ENCODE measurements around the gene PALLD.

PALLD gene

DNA sequence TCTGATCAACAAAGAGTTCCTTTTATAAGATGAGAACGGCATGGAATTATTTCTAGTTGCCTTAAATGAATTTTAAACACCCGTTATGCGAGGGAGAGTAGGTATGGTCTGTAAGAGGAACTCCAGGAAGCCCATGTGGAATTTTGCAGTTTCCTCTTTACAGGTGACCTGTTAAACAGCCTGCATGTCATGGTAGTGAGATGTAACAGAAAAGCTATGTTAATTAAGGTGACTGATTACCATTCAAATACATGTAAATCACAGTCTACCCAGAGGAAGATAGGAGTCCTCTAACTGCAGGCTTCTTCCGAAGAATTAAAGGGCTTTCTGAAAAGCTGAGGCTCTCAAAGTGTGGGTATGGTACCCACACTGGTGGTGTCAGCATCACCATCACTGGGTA lies 349.6 kb downstream of the PALLD start:
- DNase-seq: no peak
- H3K9me2 ChIP-seq (replicated peaks; ENCODE audit: insufficient read depth, low read length): no peaks in the 10 kb centered on the region
- H3K27me3 ChIP-seq (replicated peaks; ENCODE audit: insufficient read depth, low read length): no peaks in the 10 kb centered on the region
- peaks cover 14% of the 10 kb centered on the region for H3K4me1 ChIP-seq (ENCODE audit: low read length)
- H3F3A ChIP-seq (ENCODE audit: insufficient read depth, low read length): no peaks in the 10 kb centered on the region
- no peak for TF ChIP-seq EZH2phosphoT487 (IDR thresholded peaks at IDR 0.05; ENCODE audit: low read length)
- no peak for TF ChIP-seq EZH2 (optimal IDR thresholded peaks at IDR 0.05; ENCODE audit: low read depth, low read length)
- TF ChIP-seq, protein P1, sequence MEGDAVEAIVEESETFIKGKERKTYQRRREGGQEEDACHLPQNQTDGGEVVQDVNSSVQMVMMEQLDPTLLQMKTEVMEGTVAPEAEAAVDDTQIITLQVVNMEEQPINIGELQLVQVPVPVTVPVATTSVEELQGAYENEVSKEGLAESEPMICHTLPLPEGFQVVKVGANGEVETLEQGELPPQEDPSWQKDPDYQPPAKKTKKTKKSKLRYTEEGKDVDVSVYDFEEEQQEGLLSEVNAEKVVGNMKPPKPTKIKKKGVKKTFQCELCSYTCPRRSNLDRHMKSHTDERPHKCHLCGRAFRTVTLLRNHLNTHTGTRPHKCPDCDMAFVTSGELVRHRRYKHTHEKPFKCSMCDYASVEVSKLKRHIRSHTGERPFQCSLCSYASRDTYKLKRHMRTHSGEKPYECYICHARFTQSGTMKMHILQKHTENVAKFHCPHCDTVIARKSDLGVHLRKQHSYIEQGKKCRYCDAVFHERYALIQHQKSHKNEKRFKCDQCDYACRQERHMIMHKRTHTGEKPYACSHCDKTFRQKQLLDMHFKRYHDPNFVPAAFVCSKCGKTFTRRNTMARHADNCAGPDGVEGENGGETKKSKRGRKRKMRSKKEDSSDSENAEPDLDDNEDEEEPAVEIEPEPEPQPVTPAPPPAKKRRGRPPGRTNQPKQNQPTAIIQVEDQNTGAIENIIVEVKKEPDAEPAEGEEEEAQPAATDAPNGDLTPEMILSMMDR (IDR thresholded peaks at IDR 0.05; ENCODE audit: low read length): no peak
- H3K27ac ChIP-seq (ENCODE audit: low read length): no peak overlapping the region
- peaks cover 9% of the 10 kb centered on the region; the same call in 1 of the 2 replicates for H3K79me2 ChIP-seq (ENCODE audit: low read length)
- H3K4me3 ChIP-seq (ENCODE audit: low read length): no peak overlapping the region
- no peak overlapping the region for H3K9ac ChIP-seq (ENCODE audit: low read length)
- H3K36me3 ChIP-seq (replicated peaks; ENCODE audit: insufficient read depth, low read length): no peaks in the 10 kb centered on the region
- no peaks in the 10 kb centered on the region for H3K9me3 ChIP-seq (replicated peaks; ENCODE audit: insufficient read depth, low read length)
- H2AFZ ChIP-seq (ENCODE audit: low read length): no peak overlapping the region
- no peak overlapping the region for H3K4me2 ChIP-seq (ENCODE audit: low read depth, low read length)
- H4K20me1 ChIP-seq (ENCODE audit: insufficient read depth, low read length): no peaks in the 10 kb centered on the region

DNA sequence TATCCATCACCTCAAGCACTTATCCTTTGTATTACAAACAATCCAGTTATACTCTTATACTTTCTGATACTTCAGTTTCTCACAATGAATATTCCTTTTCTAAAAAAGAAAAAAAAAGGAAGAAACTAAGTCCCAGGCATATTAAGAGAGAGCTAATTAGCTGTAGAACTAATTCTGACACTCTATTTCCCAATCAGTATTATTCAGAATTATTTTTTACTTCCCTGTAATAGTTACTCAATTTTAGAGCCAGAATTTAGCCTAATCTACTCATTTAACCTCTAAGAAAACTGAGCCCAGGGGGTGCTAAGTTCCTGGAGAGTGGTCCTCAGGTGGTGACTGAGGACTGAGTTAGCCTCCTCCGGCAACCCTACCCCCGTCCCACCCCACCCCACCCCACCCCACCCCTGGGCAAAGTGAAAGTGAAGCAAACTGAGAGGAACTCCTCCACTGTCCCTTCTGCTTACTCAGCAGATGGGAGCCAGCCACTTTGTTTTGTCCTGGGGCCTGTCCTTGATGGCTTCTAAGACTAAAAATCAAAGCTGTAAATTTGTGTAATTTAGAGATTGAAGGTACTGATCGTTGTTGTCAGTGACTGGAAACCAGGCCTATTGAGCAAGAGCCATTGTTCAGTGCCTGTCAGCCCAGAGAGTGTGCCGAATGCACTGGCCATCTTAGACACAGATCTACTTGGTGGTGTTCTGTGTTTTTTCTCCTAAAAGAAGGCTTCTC lies 351.1 kb downstream of the PALLD start:
- DNase-seq: no peak
- H3K27me3 ChIP-seq (replicated peaks; ENCODE audit: insufficient read depth, low read length): no peaks in the 10 kb centered on the region
- H3K79me2 ChIP-seq (ENCODE audit: low read length): no peaks in the 10 kb centered on the region
- TF ChIP-seq EZH2 (optimal IDR thresholded peaks at IDR 0.05; ENCODE audit: low read depth, low read length) (no peak), EZH2phosphoT487 (IDR thresholded peaks at IDR 0.05; ENCODE audit: low read length) (no peak)
- TF ChIP-seq, protein P1 (IDR thresholded peaks at IDR 0.05; ENCODE audit: low read length): no peak
- H3K4me3 ChIP-seq (ENCODE audit: low read length): no peak overlapping the region
- peak overlapping the region; percentile 3; the same call in 1 of the 2 replicates for H3K4me2 ChIP-seq (ENCODE audit: low read depth, low read length)
- H4K20me1 ChIP-seq (ENCODE audit: insufficient read depth, low read length): no peaks in the 10 kb centered on the region
- no peaks in the 10 kb centered on the region for H3K36me3 ChIP-seq (replicated peaks; ENCODE audit: insufficient read depth, low read length)
- H3K4me1 ChIP-seq (ENCODE audit: low read length): peaks cover 15% of the 10 kb centered on the region
- H3K27ac ChIP-seq (ENCODE audit: low read length): no peak overlapping the region
- H3K9me2 ChIP-seq (replicated peaks; ENCODE audit: insufficient read depth, low read length): no peaks in the 10 kb centered on the region
- 0 out of 2 replicates have a peak overlapping the region, but pooled peaks have one; percentile 1 for H2AFZ ChIP-seq (ENCODE audit: low read length)
- H3K9me3 ChIP-seq (replicated peaks; ENCODE audit: insufficient read depth, low read length): no peaks in the 10 kb centered on the region
- peaks cover 3% of the 10 kb centered on the region; the same call in 1 of the 2 replicates for H3F3A ChIP-seq (ENCODE audit: insufficient read depth, low read length)
- no peak overlapping the region for H3K9ac ChIP-seq (ENCODE audit: low read length)

DNA sequence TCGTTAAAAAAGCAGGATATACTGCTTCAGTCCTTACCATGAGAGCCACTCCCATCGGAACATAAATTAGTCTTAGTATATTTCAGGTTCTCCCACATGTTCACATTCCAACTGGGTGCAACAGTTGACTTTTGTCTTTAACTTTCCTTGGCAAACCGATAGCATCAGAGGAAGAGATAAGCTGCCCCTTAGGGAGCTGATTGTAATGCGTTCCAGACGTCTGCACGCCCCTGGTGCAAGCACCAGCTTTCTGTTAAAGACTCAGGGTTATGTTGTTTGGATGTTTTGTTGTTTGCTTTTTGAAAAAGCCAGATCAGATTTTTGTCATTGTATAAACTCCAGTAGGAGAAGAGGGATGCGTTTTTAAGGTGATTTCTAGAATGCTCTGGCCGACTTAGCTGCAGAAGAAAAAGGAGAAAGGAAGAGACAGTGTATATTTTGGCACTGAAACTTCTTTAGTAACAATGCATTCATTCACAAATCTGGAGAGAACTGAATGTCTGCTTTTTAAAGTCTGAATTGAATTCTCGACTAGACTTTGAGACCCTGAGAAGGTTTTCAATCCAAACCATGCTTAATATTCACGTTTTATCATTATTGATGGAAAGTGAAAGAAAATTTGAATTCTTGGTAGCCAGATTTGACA lies 352.3 kb downstream of the PALLD start:
- no peak overlapping the region for H3K4me2 ChIP-seq (ENCODE audit: low read depth, low read length)
- H3K4me1 ChIP-seq (ENCODE audit: low read length): peaks cover 26% of the 10 kb centered on the region
- TF ChIP-seq EZH2 (optimal IDR thresholded peaks at IDR 0.05; ENCODE audit: low read depth, low read length): no peak
- TF ChIP-seq, protein P1 (IDR thresholded peaks at IDR 0.05; ENCODE audit: low read length): no peak
- TF ChIP-seq EZH2phosphoT487 (IDR thresholded peaks at IDR 0.05; ENCODE audit: low read length): no peak
- H3K4me3 ChIP-seq (ENCODE audit: low read length): no peak overlapping the region
- H3K27me3 ChIP-seq (replicated peaks; ENCODE audit: insufficient read depth, low read length): no peaks in the 10 kb centered on the region
- H3K27ac ChIP-seq (ENCODE audit: low read length): no peak overlapping the region
- no peaks in the 10 kb centered on the region for H3K36me3 ChIP-seq (replicated peaks; ENCODE audit: insufficient read depth, low read length)
- H3K9ac ChIP-seq (ENCODE audit: low read length): no peak overlapping the region
- no peaks in the 10 kb centered on the region for H3K9me3 ChIP-seq (replicated peaks; ENCODE audit: insufficient read depth, low read length)
- H4K20me1 ChIP-seq (ENCODE audit: insufficient read depth, low read length): no peaks in the 10 kb centered on the region
- H2AFZ ChIP-seq (ENCODE audit: low read length): no peak overlapping the region
- H3K9me2 ChIP-seq (replicated peaks; ENCODE audit: insufficient read depth, low read length): no peaks in the 10 kb centered on the region
- no peaks in the 10 kb centered on the region for H3K79me2 ChIP-seq (ENCODE audit: low read length)
- DNase-seq: no peak
- H3F3A ChIP-seq (ENCODE audit: insufficient read depth, low read length): peaks cover 11% of the 10 kb centered on the region
